HepG2 (cell line): Measurements from ENCODE around the gene DTD2.

Experiments used
- HCFC1 ChIP-seq: fragments of 150-350 bp; IDR thresholded peaks from 2 replicates; pipeline ENCODE4 v1.6.1; 2014; ENCODE audit warnings: low read depth, low read length
- JUNB ChIP-seq: sonication (generic); formaldehyde crosslinking; IDR thresholded peaks from 2 replicates; pipeline ENCODE4 v1.8.0; 2022; ENCODE audit warnings: missing genetic modification reagents, mild to moderate bottlenecking, borderline replicate concordance
- MZF1 ChIP-seq: sonication (generic); formaldehyde crosslinking; IDR thresholded peaks from 2 replicates; pipeline ENCODE4 v1.8.1; 2023; ENCODE audit warnings: mild to moderate bottlenecking, missing genetic modification reagents, borderline replicate concordance
- NFIC ChIP-seq: IDR thresholded peaks from 2 replicates; pipeline ENCODE4 v1.6.1; 2012; ENCODE audit warnings: mild to moderate bottlenecking, low read length, inconsistent platforms
- POLR2A ChIP-seq, 2 experiments: IDR thresholded peaks; 2 replicates each; pipeline ENCODE4 v1.6.1; 2011; ENCODE audit warnings: low read depth in 2 of 2, low read length in 2 of 2, mild to moderate bottlenecking in 1 of 2, moderate library complexity in 1 of 2; ENCODE audit not compliant: insufficient read depth in 1 of 2
- RAD21 ChIP-seq: fragments of 450-650 bp; formaldehyde crosslinking; IDR thresholded peaks from 2 replicates; pipeline ENCODE4 v1.5.0; 2020; ENCODE audit warnings: mild to moderate bottlenecking
- YY1 ChIP-seq: IDR thresholded peaks from 2 replicates; pipeline ENCODE4 v1.6.1; 2011; ENCODE audit warnings: low read length, low read depth, moderate library complexity, mild to moderate bottlenecking; ENCODE audit not compliant: insufficient read depth, insufficient replicate concordance

DNA sequence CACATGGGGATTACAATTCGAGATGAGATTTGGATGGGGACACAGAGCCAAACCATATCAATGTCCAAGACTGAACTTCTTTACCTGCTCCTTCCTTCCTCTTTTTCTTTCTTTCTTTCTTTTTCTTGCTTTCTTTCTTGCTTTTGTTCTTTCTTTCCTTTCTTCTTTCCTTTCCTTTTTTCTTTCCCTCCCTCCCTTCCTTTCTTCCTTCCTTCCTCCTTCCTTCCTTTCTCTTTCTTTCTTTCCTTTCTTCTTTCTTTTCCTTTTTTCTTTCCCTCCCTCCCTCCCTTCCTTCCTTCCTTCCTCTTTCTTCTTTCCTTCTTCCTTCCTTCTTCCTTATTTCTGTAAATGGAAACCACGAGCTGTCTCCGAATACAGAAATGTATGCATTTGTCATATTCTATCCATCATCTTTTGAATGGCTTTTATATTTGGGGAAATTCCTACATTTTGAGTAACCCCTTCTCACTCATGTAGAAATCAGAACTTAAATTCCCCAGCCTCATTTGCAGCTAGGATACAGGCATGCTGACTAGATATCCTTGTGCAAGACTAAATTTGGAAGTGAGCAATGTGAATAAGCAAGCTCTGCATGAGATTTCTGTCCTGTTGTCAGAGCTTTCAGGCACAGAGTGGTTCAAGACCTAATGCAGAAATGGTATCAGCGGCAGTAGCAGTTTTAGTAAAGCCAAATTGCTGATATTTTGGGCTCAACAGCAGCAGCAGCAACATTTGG, 19.0 kb upstream of the DTD2 start:
- TF ChIP-seq RAD21 = no peak
- no peak for TF ChIP-seq POLR2A (IDR thresholded peaks at IDR 0.05; ENCODE audit: insufficient read depth in 1 of 2, low read depth in 2 of 2, low read length in 2 of 2)
- TF ChIP-seq YY1 = no peak
- no peak for TF ChIP-seq HCFC1
- TF ChIP-seq MZF1 = no peak
- TF ChIP-seq NFIC = no peak
- TF ChIP-seq JUNB (CRISPR knock-in tag) = no peak
